Karpas-422 (cell line): Measurements from ENCODE around the gene CNPPD1. TPM values are rescaled to one million over a fixed set of nuclear protein-coding genes. Genes with fewer than 3 reads are reported as not detected.

Experiments
- DNase-seq: peaks from one replicate; pipeline ENCODE4 v3.0.0-alpha.2; 2015
- H2AFZ ChIP-seq: fragments of 200-600 bp; sonication (generic); 2 replicates; pipeline ENCODE4 v1.6.1; 2014; ENCODE audit warnings: antibody characterized with exemption, low read length, mixed read lengths
- H3K27ac ChIP-seq: fragments of 200-600 bp; sonication (generic); 2 replicates; pipeline ENCODE4 v1.5.1; 2014; ENCODE audit warnings: mild to moderate bottlenecking, low read length, moderate library complexity
- H3K27me3 ChIP-seq: fragments of 200-600 bp; sonication (generic); 2 replicates; pipeline ENCODE4 v1.6.1; 2014; ENCODE audit warnings: low read length, mixed read lengths
- H3K36me3 ChIP-seq: fragments of 200-600 bp; sonication (generic); 2 replicates; pipeline ENCODE4 v1.6.1; 2014; ENCODE audit warnings: low read length, mixed read lengths; ENCODE audit not compliant: insufficient read depth
- H3K4me1 ChIP-seq: fragments of 200-600 bp; sonication (generic); 2 replicates; pipeline ENCODE4 v1.6.1; 2014; ENCODE audit warnings: mild to moderate bottlenecking, low read length, mixed read lengths
- H3K4me2 ChIP-seq: fragments of 200-600 bp; sonication (generic); 2 replicates; pipeline ENCODE4 v1.6.1; 2014; ENCODE audit warnings: low read length, low read depth, mild to moderate bottlenecking; ENCODE audit not compliant: poor library complexity, severe bottlenecking
- H3K4me3 ChIP-seq: fragments of 200-600 bp; sonication (generic); 2 replicates; pipeline ENCODE4 v1.5.1; 2014; ENCODE audit warnings: mild to moderate bottlenecking, antibody characterized with exemption, low read length, mixed read lengths
- H3K79me2 ChIP-seq: fragments of 200-600 bp; sonication (generic); 2 replicates; pipeline ENCODE4 v1.6.1; 2014; ENCODE audit warnings: mild to moderate bottlenecking, low read length, mixed read lengths
- H3K9ac ChIP-seq: fragments of 200-600 bp; sonication (generic); 2 replicates; pipeline ENCODE4 v1.6.0; 2014; ENCODE audit warnings: low read length
- H3K9me2 ChIP-seq: fragments of 200-600 bp; sonication (generic), shearing (Covaris generic); replicated peaks from 2 replicates; pipeline ENCODE4 v1.6.0; 2014; ENCODE audit warnings: mild to moderate bottlenecking, low read length, moderate library complexity; ENCODE audit not compliant: insufficient read depth
- H3K9me3 ChIP-seq: fragments of 300-700, 200-600 bp; sonication (generic); 2 replicates; pipeline ENCODE4 v1.6.1; 2014; ENCODE audit warnings: low read length, mixed read lengths
- H4K20me1 ChIP-seq: fragments of 200-600 bp; sonication (generic); 2 replicates; pipeline ENCODE4 v1.6.1; 2014; ENCODE audit warnings: mild to moderate bottlenecking, antibody characterized with exemption, low read length, low read depth; ENCODE audit not compliant: insufficient read depth
- total RNA-seq: library from RNA; depleted of rRNA; stranded (reverse); fragments of >200 nt; shearing (Covaris generic); gene quantifications from 2 replicates; pipeline ENCODE4 v1.2.3, GENCODE V29; 2014; ENCODE audit warnings: low replicate concordance

CNPPD1 gene
- total RNA-seq, 1 experiment from 2014 or later = 38.7 TPM

DNA sequence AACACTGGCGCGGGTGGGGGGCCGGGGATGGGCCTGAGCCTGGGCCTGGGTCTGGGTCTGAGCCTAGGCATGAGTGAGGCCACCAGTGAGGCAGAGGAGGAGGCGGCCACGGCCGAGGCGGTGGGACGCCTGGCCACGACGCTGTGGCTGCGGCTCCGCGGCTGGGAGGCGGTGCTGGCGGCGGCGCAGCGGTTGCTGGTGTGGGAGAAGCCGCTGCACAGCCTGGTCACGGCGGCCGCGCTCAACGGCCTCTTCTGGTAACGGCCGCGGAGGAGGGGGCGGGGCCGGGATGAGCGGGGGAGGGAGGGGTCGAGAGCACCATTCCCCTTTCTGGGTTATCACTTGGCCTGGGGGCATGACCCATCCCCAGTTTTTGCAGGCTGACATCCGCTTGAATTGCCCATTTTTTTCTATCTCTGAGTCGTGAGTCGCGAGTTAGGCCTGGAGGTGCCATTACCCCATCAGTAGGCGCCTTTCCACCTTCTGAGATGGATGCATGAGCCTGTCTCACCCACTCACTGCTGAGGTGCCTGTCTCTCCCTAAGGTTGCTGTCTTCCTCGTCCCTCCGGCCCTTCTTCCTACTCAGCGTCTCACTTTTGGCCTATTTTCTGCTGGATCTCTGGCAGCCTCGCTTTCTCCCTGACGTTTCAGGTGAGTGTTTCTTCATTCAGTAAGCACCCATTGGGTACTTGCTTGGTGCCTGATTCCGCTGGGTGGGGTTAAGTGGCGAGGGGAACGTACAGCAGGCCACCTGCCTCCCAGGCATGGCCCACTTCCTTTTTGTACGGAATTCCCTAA lies 1.9 kb upstream of the CNPPD1 start:
- peaks cover 32% of the 10 kb centered on the region for H3K36me3 ChIP-seq
- DNase-seq = peak; percentile 68
- H3K4me2 ChIP-seq = peak overlapping the region; percentile 92
- peak overlapping the region; percentile 94 for H3K9ac ChIP-seq
- H3K9me3 ChIP-seq = no peaks in the 10 kb centered on the region
- no peaks in the 10 kb centered on the region for H3K9me2 ChIP-seq
- no peaks in the 10 kb centered on the region for H3K27me3 ChIP-seq
- H3K4me3 ChIP-seq = peak overlapping the region; percentile 81
- H3K79me2 ChIP-seq = peaks cover 39% of the 10 kb centered on the region
- H3K4me1 ChIP-seq = peaks cover 22% of the 10 kb centered on the region
- peak overlapping the region; percentile 52 for H3K27ac ChIP-seq
- no peaks in the 10 kb centered on the region for H4K20me1 ChIP-seq
- H2AFZ ChIP-seq = peak overlapping the region; percentile 76; the same call in 1 of the 2 replicates

GRCh38 chr2:219177552-219178376 lies 1.0 kb upstream of the CNPPD1 start, which contains the start of gene RETREG2:
TSS of gene RETREG2 (plus strand) at chr2:219178275. CDS start at chr2:219178353, 78 bp downstream.
- Histone ChIP-seq H3K9me3 (no peaks in the 10 kb centered on the region), H3K27me3 (no peaks in the 10 kb centered on the region), H3K4me3 (peak within 1 kb of the TSS; percentile 81), H3K9ac (peak within 1 kb of the TSS; percentile 98), H3K27ac (peak within 1 kb of the TSS; percentile 88), H3K4me2 (peak within 1 kb of the TSS; percentile 92), H4K20me1 (no peaks in the 10 kb centered on the region), H3K4me1 (peaks cover 22% of the 10 kb centered on the region), H2AFZ (peak within 1 kb of the TSS; percentile 76; the same call in 1 of the 2 replicates), H3K36me3 (peaks cover 26% of the 10 kb centered on the region), H3K9me2 (no peaks in the 10 kb centered on the region), H3K79me2 (peaks cover 39% of the 10 kb centered on the region)
- DNase-seq = peak; percentile 95

DNA sequence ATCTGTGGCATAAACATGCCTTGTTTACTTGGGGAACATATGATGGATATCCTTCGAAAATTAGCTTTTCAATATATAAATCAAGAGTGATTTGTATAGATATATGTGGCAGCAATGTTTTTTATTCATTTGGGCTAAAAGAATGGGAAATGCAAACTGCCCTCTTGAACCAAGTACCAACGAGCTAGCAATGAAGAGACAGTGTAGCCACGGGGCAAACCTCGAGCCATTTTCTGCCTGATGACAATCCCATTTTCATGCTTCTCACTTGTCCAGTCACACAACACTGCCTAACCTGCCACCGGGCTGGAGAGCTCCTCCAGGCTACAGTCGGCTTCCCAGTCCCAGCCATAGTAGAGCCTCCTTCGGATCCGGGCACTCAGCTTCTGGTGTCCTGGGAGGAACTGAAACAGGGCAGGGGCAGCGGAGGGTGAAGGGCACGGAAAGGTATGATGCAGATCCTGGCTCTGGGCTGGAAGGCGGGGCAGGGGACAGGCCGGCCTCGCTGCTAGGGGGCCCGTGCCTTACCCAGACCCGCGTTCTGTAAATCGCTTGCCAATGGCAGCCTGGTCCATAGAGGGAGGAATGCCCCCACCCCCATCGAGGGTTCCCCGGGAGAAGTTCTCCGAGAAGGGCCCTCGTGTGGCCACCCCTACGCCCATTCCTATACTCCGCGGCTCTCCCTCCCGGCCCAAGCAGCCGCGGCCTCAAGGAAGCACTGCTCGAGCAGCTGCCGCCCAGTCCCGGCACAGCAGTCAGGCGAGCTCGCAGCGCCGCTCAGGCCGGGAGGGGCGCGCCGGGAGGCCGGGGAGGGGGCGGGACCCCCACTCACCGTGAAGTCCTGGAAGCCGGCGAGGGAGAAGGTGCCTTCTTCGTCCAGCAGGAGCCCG lies 552 bp downstream of the CNPPD1 start:
- Histone ChIP-seq H3K4me3 (peak overlapping the region; percentile 81), H3K4me1 (peaks cover 22% of the 10 kb centered on the region), H3K36me3 (peaks cover 17% of the 10 kb centered on the region; the same call in 1 of the 2 replicates), H3K4me2 (peak overlapping the region; percentile 92), H3K27ac (peak overlapping the region; percentile 88), H3K9me3 (no peaks in the 10 kb centered on the region), H3K9me2 (no peaks in the 10 kb centered on the region), H4K20me1 (no peaks in the 10 kb centered on the region), H2AFZ (peak overlapping the region; percentile 54; the same call in 1 of the 2 replicates), H3K79me2 (peaks cover 39% of the 10 kb centered on the region), H3K9ac (peak overlapping the region; percentile 98), H3K27me3 (no peaks in the 10 kb centered on the region)
- peak; percentile 84 for DNase-seq

- Histone ChIP-seq H3K9ac (peak overlapping the region; percentile 98), H3K27me3 (no peaks in the 10 kb centered on the region), H4K20me1 (no peaks in the 10 kb centered on the region), H3K9me3 (no peaks in the 10 kb centered on the region), H3K27ac (peak overlapping the region; percentile 88), H3K4me1 (peaks cover 22% of the 10 kb centered on the region), H3K4me2 (peak overlapping the region; percentile 92), H3K9me2 (no peaks in the 10 kb centered on the region), H2AFZ (no peak overlapping the region), H3K4me3 (peak overlapping the region; percentile 81), H3K79me2 (peaks cover 39% of the 10 kb centered on the region), H3K36me3 (peaks cover 13% of the 10 kb centered on the region; the same call in 1 of the 2 replicates)
- DNase-seq = no peak
Observed at GRCh38 chr2:219175486-219175885, 1.2 kb downstream of the CNPPD1 start.

DNA sequence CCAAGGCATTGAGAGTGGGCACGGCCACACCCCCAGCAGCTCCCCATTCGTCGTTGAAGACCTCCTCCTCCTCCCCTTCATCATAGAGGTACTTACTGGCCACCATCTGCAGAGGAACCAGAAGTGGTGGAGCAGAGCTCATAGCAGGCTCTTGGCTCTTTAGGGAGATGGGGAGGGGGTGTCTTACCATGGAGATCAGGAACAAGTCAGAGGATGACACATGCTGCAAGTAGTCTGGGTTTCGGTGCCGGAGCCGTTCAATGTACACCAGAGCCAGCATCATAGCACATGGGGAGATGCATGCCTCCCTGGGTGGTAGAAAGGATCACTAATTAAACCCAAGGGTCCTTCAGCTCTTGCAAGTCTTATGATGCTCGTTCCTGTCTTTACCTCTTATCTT lies 1.9 kb downstream of the CNPPD1 start:
- H3K9me2 ChIP-seq = no peaks in the 10 kb centered on the region
- no peak overlapping the region for H3K4me3 ChIP-seq
- no peaks in the 10 kb centered on the region for H3K27me3 ChIP-seq
- H4K20me1 ChIP-seq = no peaks in the 10 kb centered on the region
- no peaks in the 10 kb centered on the region for H3K9me3 ChIP-seq
- peak; percentile 32 for DNase-seq
- H2AFZ ChIP-seq = no peak overlapping the region
- no peak overlapping the region for H3K4me2 ChIP-seq
- H3K27ac ChIP-seq = no peak overlapping the region
- H3K9ac ChIP-seq = peak overlapping the region; percentile 12; the same call in 1 of the 2 replicates
- H3K4me1 ChIP-seq = peaks cover 22% of the 10 kb centered on the region
- peaks cover 35% of the 10 kb centered on the region for H3K79me2 ChIP-seq
- H3K36me3 ChIP-seq = peaks cover 8% of the 10 kb centered on the region; the same call in 1 of the 2 replicates

- DNase-seq = no peak
- H3K27me3 ChIP-seq = no peaks in the 10 kb centered on the region
- H3K9me2 ChIP-seq = no peaks in the 10 kb centered on the region
- H3K4me3 ChIP-seq = no peak overlapping the region
- H3K4me1 ChIP-seq = peaks cover 17% of the 10 kb centered on the region
- H3K36me3 ChIP-seq = peaks cover 8% of the 10 kb centered on the region; the same call in 1 of the 2 replicates
- no peak overlapping the region for H2AFZ ChIP-seq
- H3K9me3 ChIP-seq = no peaks in the 10 kb centered on the region
- H3K79me2 ChIP-seq = peaks cover 29% of the 10 kb centered on the region
- no peaks in the 10 kb centered on the region for H4K20me1 ChIP-seq
- no peak overlapping the region for H3K4me2 ChIP-seq
- no peak overlapping the region for H3K9ac ChIP-seq
- no peak overlapping the region for H3K27ac ChIP-seq
Observed at GRCh38 chr2:219174146-219174545, 2.6 kb downstream of the CNPPD1 start.

GRCh38 chr2:219173176-219173575 lies 3.5 kb downstream of the CNPPD1 start:
- Histone ChIP-seq H2AFZ (no peak overlapping the region), H3K27me3 (no peaks in the 10 kb centered on the region), H3K9ac (no peak overlapping the region), H3K27ac (no peak overlapping the region), H3K4me1 (peaks cover 13% of the 10 kb centered on the region), H4K20me1 (no peaks in the 10 kb centered on the region), H3K4me3 (no peak overlapping the region), H3K9me3 (no peaks in the 10 kb centered on the region), H3K79me2 (peaks cover 22% of the 10 kb centered on the region), H3K36me3 (peaks cover 8% of the 10 kb centered on the region; the same call in 1 of the 2 replicates), H3K4me2 (no peak overlapping the region), H3K9me2 (no peaks in the 10 kb centered on the region)
- DNase-seq = no peak
